H1 (cell line): ENCODE data around the gene SFT2D1.

ENCODE experiments used
- BCL11A ChIP-seq, 2 experiments: IDR thresholded peaks; one replicate each; pipeline ENCODE4 v1.6.1; 2011; ENCODE audit warnings: low read depth in 2 of 2, low read length in 2 of 2, mild to moderate bottlenecking in 2 of 2
- EP300 ChIP-seq, 2 experiments: IDR thresholded peaks; 1 replicate in 1 of 2; 2 replicates in 1 of 2; pipeline ENCODE4 v1.6.1; 2011 to 2012; ENCODE audit warnings: low read depth in 2 of 2, low read length in 2 of 2, mild to moderate bottlenecking in 2 of 2, borderline replicate concordance in 1 of 2, inconsistent platforms in 1 of 2, moderate library complexity in 1 of 2
- EZH2 ChIP-seq: fragments of 200-600 bp; sonication (generic); IDR thresholded peaks from 2 replicates; pipeline ENCODE4 v1.7.1; 2012; ENCODE audit warnings: low read depth, mild to moderate bottlenecking, moderate library complexity, low read length, inconsistent platforms; ENCODE audit not compliant: severe bottlenecking
- POLR2AphosphoS5 ChIP-seq: IDR thresholded peaks from 2 replicates; pipeline ENCODE4 v1.6.1; 2011; ENCODE audit warnings: low read depth, low read length
- TAF1 ChIP-seq: IDR thresholded peaks from 2 replicates; pipeline ENCODE4 v1.6.1; 2011; ENCODE audit warnings: mild to moderate bottlenecking, low read depth, low read length
- YY1 ChIP-seq: IDR thresholded peaks from 2 replicates; pipeline ENCODE4 v1.6.1; 2011; ENCODE audit warnings: low read depth, mild to moderate bottlenecking, low read length
- TF ChIP-seq, protein P1 (sequence below): IDR thresholded peaks from 2 replicates; pipeline ENCODE4 v1.6.1; 2012; ENCODE audit warnings: inconsistent platforms
- TF ChIP-seq, protein P2 (sequence below), 3 experiments: IDR thresholded peaks; 1 replicate in 2 of 3; 2 replicates in 1 of 3; pipeline versions ENCODE4 v1.5.1 to v1.6.1; 2011; ENCODE audit warnings: low read length in 3 of 3, mild to moderate bottlenecking in 3 of 3, inconsistent platforms in 2 of 3, low read depth in 1 of 3, moderate library complexity in 1 of 3; ENCODE audit not compliant: insufficient read depth in 1 of 3; ENCODE audit errors: control extremely low read depth in 1 of 3

DNA sequence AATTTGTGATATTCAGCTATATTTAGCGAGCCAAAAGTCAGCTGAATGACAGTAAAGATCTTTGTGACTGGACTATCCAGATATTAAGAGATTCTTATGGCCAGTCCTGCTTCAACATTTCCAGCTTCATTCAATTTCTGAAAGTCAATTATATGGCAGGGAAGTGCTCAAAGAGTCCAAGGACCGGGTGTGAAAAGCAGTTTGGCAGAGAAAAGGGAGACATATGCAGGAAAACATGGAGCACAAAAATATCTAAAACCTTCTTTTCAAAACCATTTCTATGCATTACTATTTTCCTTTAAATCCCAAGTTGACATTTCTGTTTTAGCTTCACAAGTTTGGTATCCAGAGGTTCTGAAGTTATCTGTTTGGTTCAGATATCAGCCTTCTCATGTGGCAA lies 35.4 kb upstream of the SFT2D1 start:
- no peak for TF ChIP-seq BCL11A (IDR thresholded peaks at IDR 0.05; ENCODE audit: low read depth in 2 of 2, low read length in 2 of 2)
- no peak for TF ChIP-seq TAF1
- no peak for TF ChIP-seq POLR2AphosphoS5
- TF ChIP-seq, protein P1, sequence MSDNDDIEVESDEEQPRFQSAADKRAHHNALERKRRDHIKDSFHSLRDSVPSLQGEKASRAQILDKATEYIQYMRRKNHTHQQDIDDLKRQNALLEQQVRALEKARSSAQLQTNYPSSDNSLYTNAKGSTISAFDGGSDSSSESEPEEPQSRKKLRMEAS, result no peak
- TF ChIP-seq EZH2, result no peak
- TF ChIP-seq, protein P2, sequence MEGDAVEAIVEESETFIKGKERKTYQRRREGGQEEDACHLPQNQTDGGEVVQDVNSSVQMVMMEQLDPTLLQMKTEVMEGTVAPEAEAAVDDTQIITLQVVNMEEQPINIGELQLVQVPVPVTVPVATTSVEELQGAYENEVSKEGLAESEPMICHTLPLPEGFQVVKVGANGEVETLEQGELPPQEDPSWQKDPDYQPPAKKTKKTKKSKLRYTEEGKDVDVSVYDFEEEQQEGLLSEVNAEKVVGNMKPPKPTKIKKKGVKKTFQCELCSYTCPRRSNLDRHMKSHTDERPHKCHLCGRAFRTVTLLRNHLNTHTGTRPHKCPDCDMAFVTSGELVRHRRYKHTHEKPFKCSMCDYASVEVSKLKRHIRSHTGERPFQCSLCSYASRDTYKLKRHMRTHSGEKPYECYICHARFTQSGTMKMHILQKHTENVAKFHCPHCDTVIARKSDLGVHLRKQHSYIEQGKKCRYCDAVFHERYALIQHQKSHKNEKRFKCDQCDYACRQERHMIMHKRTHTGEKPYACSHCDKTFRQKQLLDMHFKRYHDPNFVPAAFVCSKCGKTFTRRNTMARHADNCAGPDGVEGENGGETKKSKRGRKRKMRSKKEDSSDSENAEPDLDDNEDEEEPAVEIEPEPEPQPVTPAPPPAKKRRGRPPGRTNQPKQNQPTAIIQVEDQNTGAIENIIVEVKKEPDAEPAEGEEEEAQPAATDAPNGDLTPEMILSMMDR (IDR thresholded peaks at IDR 0.05; ENCODE audit: control extremely low read depth in 1 of 3, insufficient read depth in 1 of 3, low read depth in 1 of 3, low read length in 3 of 3), result no peak
- TF ChIP-seq EP300 (IDR thresholded peaks at IDR 0.05; ENCODE audit: borderline replicate concordance in 1 of 2, low read depth in 2 of 2, low read length in 2 of 2), result no peak
- no peak for TF ChIP-seq YY1
